Measurements from ENCODE around the gene ZDHHC14.
"Not testable (repeated sequence)": the region's sequence is repeated elsewhere in the genome, so short reads cannot be mapped to it uniquely, and the experiment has no call there.

The ZDHHC14 gene

DNA sequence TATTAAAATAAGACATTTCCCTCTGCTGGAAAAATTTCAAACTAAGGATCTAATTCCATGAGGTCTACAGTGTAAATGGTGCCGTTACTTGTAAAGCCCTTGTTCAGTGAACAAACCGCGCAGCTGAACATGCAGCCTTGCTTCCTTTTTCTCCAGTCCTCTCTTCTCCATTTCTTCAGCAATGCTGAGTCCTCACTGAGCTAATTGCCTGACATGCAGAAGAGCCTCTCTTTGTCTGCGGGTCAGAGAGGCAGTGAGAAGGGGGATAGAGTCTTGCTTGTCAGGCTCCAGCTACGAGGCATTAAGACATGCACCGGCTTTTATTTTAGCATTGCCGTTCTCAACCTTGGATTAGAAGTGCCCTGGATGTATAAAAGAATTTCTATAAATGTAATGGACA is 25.7 kb downstream of the ZDHHC14 start:
- DNase-seq (ENCODE audit: low read depth): no peak

DNA sequence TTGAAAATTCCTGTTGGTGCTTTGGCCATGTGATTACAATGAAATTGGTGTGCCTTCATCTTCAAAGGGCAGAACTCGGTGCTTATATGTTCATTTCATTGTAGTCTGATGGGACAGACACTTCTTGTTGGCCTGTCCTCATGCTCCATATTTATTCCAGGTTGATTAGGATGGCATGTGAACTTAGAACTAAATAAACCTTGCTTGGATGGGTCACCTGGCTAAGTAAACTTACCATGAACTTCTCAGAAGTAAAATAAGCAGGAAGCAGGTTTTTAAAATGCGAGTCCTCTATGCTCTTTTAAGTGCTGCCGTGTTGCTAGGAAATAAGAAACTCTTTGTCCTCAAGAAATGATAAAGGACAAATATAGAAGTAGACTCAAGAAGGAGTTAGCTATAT is 26.7 kb downstream of the ZDHHC14 start:
- DNase-seq (ENCODE audit: low read depth): no peak

DNA sequence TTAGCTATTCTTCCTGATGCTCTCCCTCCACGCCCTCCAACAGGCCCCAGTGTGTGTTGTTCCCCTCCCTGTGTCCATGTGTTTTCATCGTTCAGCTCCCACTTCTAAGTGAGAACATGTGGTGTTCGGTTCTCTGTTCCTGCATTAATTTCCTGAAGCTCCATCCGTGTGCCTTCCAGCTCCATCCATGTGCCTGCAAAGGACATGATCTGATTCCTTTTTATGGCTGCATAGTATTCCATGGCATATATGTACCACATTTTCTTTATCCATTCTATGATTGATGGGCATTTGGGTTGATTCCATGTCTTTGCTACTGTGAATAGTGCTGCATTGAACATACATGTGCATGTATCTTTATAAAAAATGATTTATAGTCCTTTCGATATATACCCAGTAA is 27.4 kb downstream of the ZDHHC14 start:
- DNase-seq (ENCODE audit: low read depth): not testable (repeated sequence)

DNA sequence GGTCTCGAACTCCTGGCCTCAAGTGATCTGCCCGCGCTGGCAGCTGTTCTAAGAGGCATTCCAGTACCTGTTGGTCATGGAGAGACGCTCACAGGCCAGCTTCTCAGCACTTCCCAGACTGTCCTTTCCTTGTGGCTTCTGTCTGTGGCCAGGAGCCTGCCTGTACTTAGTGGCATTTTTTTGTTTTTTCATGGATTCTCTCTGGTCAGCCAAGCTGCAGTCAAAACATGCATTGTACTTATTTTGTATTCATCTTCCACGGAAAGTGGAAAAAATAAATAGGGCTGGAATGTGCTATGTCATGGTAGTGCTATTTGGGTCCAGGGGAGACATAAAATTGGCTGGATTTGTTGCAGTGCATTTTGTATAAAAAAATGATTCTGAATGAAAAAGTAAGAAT is 29.1 kb downstream of the ZDHHC14 start:
- DNase-seq (ENCODE audit: low read depth): no peak

- no peak for DNase-seq (ENCODE audit: low read depth)
Measured at GRCh38 chr6:157411368-157411767, 30.4 kb downstream of the ZDHHC14 start.

DNA sequence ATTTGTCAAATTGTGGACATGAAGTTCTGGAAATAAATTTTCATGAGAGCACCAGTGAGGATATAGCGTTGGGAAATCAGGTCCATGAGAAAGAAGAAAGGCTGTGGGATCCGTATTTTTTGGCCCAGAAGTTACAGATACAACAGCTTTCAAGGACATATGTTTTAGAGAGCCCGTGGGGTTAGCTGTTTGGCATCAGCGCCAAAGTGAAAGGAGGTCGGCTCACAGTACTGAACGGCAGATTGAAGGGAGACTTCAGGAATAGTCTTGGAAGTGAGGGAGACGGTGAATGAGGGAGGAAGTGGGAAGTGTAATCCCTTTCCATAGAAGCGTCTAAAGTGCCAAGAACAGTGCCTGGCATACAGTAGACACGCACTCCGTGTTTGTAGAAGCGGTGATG is 31.8 kb downstream of the ZDHHC14 start:
- no peak for DNase-seq (ENCODE audit: low read depth)

DNA sequence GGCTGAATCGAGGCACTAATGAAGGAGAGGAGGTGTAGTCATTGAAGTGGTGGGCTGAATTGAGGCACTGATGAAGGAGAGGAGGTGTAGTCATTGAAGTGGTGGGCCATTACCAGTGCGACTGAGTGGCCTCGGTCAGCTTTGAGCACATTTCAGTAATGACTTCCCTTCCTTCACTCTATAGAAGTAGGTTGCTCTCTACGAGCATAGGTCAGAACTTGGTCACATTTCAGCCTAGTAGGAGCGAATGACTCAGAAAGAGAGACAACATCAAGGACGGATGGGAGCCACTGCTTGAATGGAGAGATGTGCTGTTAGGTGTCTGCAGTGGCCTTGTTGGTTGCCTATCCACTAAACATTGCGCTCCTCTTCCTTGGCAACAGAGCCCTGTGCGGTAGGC is 39.5 kb downstream of the ZDHHC14 start:
- DNase-seq (ENCODE audit: low read depth): no peak

GRCh38 chr6:157424491-157425020 is 43.6 kb downstream of the ZDHHC14 start:
- DNase-seq (ENCODE audit: low read depth): no peak

- no peak for DNase-seq (ENCODE audit: low read depth)
Measured at GRCh38 chr6:157427969-157428368, 47.0 kb downstream of the ZDHHC14 start.

DNA sequence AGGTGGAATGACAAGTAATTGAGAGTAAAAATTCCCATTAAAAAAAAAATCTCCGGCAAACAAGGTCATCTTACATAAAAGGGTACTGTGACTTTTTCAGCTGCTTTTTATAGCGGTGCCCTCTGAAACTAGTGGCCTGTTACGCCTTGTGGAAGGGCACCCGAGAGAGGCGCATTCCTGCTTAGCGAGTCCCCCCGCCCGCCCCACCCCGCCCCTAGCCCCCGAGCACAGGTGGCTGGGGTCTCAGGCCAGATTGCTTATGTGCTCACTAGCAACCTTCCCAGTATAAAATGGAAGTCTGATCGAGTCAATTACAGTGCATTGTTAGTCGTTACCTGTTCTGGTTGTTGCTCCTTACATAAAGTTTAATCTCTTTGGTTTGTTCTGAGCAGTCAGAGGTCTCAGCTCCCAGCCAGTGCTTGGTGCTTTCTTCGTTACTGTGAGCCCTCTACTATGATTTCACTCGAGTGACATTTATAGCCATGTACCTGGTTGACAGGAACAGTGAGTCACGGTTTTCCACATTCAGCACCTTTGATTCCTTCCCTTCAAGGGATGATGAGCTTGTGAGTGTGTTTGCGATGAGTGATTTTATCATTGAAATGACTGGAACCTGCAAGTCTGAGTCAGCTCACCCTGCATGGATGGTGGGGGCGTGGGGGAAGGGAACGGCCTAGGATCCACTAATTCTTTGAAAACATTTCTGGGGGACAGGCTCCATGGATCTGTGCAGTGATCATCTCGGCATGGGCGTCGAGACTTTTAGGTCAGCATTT is 47.6 kb downstream of the ZDHHC14 start:
- no peak for DNase-seq (ENCODE audit: low read depth)

- DNase-seq (ENCODE audit: low read depth): no peak
Measured at GRCh38 chr6:157429248-157429647, 48.3 kb downstream of the ZDHHC14 start.

GRCh38 chr6:157430834-157431233 is 49.8 kb downstream of the ZDHHC14 start:
- DNase-seq (ENCODE audit: low read depth): no peak

DNA sequence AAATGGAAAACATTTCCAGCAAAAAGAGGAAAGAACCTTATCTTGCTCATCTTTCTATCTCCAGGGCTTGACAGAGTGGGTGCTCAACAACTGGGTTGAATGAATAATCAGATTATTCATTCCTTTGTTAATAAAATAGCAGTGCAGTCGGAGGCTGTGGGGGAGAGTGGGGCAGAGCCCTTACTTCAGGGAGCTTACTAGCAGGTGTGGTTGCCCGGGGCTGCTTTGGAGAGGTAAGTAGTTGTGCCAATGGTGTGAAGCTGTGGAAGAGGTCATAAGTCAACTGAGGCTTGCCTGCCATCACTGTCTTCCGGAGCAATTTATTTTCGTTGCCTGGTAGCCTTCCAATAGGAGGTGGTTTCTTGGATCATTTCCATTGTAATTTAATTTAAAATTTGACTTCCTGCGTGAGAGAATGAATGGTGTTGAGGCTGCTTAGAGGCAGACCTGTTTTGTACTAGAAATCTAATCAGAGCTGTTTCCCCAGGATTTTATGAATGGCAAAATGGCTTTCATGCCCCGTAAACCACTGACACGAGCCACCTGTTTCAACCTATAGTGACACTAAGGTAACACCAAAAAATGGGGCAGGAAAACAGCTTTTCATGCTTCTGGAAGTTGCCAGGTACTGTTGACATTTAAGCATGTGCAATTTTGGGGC is 51.4 kb downstream of the ZDHHC14 start:
- no peak for DNase-seq (ENCODE audit: low read depth)

DNA sequence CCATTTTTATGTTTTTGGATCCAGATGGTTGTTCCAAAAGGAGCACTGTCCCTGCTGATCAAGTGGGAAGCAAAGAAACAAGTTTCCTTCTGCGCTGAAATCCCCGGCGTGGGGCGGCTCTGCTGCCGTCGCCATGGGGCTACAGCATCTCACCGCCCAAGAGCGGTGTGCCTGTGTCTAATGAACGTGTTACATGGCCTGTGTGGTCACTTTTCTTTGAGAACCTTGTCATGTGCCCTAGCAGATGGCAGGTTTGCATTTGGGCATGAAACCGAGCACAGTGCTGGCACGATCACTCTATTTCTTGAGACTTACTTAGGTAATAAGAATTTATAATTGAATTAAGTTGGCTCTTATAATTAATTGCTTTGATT is 51.9 kb downstream of the ZDHHC14 start:
- DNase-seq (ENCODE audit: low read depth): no peak

DNA sequence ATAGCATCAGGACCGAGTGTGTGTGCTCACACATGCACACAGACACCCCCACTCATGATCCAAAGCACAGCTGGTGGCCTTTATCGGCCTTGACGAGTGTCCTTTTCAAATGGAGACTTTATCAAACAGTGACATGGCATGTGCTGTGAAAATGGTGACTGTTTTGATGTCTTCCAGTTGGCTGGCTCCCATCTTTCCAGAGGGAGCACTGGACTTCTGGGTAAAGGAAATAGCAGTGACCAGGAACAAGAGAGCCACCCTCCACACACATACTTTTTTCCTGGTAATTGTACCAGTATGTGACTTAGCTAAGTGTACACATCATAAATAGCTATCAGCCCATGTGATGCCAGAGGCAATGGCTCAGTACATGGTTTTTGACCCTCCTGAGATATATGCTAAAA is 52.7 kb downstream of the ZDHHC14 start:
- DNase-seq (ENCODE audit: low read depth): no peak

- no peak for DNase-seq (ENCODE audit: low read depth)
Measured at GRCh38 chr6:157434349-157435033, 53.5 kb downstream of the ZDHHC14 start.

GRCh38 chr6:157436219-157436943 is 55.4 kb downstream of the ZDHHC14 start:
- no peak for DNase-seq (ENCODE audit: low read depth)

GRCh38 chr6:157436944-157437336 is 56.0 kb downstream of the ZDHHC14 start:
- no peak for DNase-seq (ENCODE audit: low read depth)

DNA sequence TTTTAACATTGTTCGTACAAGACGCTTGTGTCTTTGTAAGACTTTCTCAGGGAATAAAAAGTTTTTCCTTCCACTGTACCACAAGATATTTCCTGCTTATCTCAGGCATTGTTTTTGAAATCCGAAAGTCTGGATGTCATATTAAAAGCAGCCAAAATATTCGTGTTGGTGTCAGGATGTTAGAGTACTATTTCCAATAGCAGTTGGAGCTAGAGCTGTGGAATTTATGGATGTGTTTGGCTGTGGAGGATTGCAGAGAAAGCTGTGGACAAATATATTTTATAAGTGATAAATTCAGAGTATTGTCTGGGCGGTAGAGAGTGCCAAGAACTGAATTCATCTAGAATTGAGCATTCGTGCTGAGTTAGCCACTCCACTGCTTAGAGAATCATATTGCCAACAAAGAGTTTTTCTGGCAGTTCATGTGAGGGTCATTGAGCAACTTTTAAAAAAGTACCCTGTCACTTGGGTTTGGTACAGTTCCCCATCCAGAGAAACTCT is 57.7 kb downstream of the ZDHHC14 start:
- no peak for DNase-seq (ENCODE audit: low read depth)

DNA sequence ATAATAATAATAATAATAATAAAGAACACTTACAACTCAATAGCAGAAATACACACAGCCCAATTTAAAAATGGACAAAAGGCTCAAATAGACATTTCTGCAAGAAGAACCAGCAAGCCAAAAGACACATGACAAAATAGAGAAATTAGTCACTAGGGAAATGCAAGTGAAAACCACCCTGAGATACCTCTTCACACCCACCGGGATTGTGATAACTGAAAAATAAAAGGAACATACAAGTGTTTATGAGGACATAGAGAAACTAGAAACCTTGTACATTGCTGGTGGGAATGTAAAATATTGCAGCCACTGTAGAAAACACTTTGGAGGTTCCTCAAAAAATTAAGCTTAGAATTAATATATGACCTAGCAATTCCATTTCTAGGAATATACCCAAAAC is 59.2 kb downstream of the ZDHHC14 start:
- DNase-seq (ENCODE audit: low read depth): no peak

DNA sequence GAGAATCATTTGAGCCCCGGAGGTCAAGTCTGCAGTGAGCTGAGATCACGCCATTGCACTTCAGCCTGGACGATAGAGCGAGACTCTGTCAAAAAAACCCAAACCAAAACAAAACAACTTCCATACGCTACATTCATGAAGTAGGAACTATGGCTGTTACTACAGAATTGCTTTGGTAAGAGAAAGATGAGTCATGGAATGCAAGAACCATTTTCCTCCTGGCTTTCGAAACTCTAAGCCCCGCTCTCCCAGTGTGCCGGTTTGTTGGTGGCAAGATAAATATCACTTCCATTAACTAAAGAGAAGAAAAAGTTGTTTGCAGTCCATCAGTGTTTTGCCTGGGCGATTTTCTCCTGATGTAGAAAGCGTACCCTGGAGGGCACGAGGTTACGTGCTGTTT is 61.3 kb downstream of the ZDHHC14 start:
- no peak for DNase-seq (ENCODE audit: low read depth)
